Activated T-helper 9 cell treated with anti-CD3 and anti-CD28 coated beads, Interleukin-2, amount 50 U/mL, for 16 hours (primary cell): ENCODE measurements around the gene NEURL1.
A peak's percentile ranks its signal among the peaks of the same experiment; 100 is the strongest.
"Not testable (repeated sequence)": the region's sequence is repeated elsewhere in the genome, so short reads cannot be mapped to it uniquely, and the experiment has no call there.

ENCODE experiments used
- DNase-seq: peaks from one replicate; pipeline ENCODE4 v3.0.0-alpha.2; 2020; ENCODE audit warnings: low read depth

The NEURL1 gene

GRCh38 chr10:103463499-103463898 is 30.0 kb upstream of the NEURL1 start:
- DNase-seq, result no peak

- no peak for DNase-seq
Measured at GRCh38 chr10:103465411-103466179, 27.9 kb upstream of the NEURL1 start.

GRCh38 chr10:103466734-103467133 is 26.8 kb upstream of the NEURL1 start:
- DNase-seq, result no peak

GRCh38 chr10:103467406-103467805 is 26.1 kb upstream of the NEURL1 start:
- DNase-seq, result no peak

- DNase-seq, result no peak
Measured at GRCh38 chr10:103469201-103469600, 24.3 kb upstream of the NEURL1 start.

GRCh38 chr10:103470761-103471653 is 22.5 kb upstream of the NEURL1 start:
- DNase-seq, result peak; percentile 55

GRCh38 chr10:103472005-103472404 is 21.5 kb upstream of the NEURL1 start:
- DNase-seq, result no peak

- DNase-seq, result no peak
Measured at GRCh38 chr10:103473261-103473671, 20.2 kb upstream of the NEURL1 start.

GRCh38 chr10:103474077-103474476 is 19.4 kb upstream of the NEURL1 start:
- DNase-seq, result no peak

- DNase-seq, result no peak
Measured at GRCh38 chr10:103475437-103475836, 18.1 kb upstream of the NEURL1 start.

- DNase-seq, result no peak
Measured at GRCh38 chr10:103476046-103476768, 17.3 kb upstream of the NEURL1 start.

GRCh38 chr10:103478671-103479070 is 14.8 kb upstream of the NEURL1 start:
- no peak for DNase-seq

GRCh38 chr10:103479135-103479534 is 14.4 kb upstream of the NEURL1 start, which contains the start of gene CALHM3:
Gene CALHM3 (minus strand): TSS chr10:103479240. CDS start chr10:103479032, 208 bp downstream.
- DNase-seq, result no peak

GRCh38 chr10:103480521-103480920 is 13.0 kb upstream of the NEURL1 start:
- DNase-seq, result no peak

- DNase-seq, result no peak
Measured at GRCh38 chr10:103481974-103482531, 11.5 kb upstream of the NEURL1 start.

- not testable (repeated sequence) for DNase-seq
Measured at GRCh38 chr10:103486635-103487409, 6.7 kb upstream of the NEURL1 start.

- no peak for DNase-seq
Measured at GRCh38 chr10:103487410-103487708, 6.1 kb upstream of the NEURL1 start.

GRCh38 chr10:103490986-103491314 is 2.6 kb upstream of the NEURL1 start:
- no peak for DNase-seq

GRCh38 chr10:103491729-103492364 is 1.7 kb upstream of the NEURL1 start:
- DNase-seq, result no peak

- DNase-seq, result no peak
Measured at GRCh38 chr10:103492655-103493261, 747 bp upstream of the NEURL1 start.
